ENCODE data around the gene SHFL. TPM values are rescaled to one million over a fixed set of nuclear protein-coding genes. Genes with fewer than 3 reads are reported as not detected.

Gene SHFL
- polyA plus RNA-seq, 1 donor from 2014 or later, result 1.2 TPM

- no peak overlapping the region for H3K4me3 ChIP-seq (ENCODE audit: low read length)
- no peaks in the 10 kb centered on the region for H3F3A ChIP-seq (ENCODE audit: insufficient read depth, low read length, poor library complexity, severe bottlenecking)
- H3K79me2 ChIP-seq (replicated peaks; ENCODE audit: insufficient read depth, low read length), result no peaks in the 10 kb centered on the region
- H3K9ac ChIP-seq (ENCODE audit: low read length), result no peak overlapping the region
- no peak overlapping the region for H3K27ac ChIP-seq (ENCODE audit: low read length)
- no peaks in the 10 kb centered on the region for H4K20me1 ChIP-seq (ENCODE audit: insufficient read depth)
- TF ChIP-seq POLR2AphosphoS5 (IDR thresholded peaks at IDR 0.05) (no peak), SMC3 (conservative IDR thresholded peaks at IDR 0.05; ENCODE audit: poor library complexity) (no peak)
- no peak overlapping the region for H3K4me2 ChIP-seq (ENCODE audit: low read length)
- H3K27me3 ChIP-seq (ENCODE audit: insufficient read depth, low read depth, low read length), result no peaks in the 10 kb centered on the region
- H3K9me2 ChIP-seq (ENCODE audit: insufficient read depth, low read length), result no peaks in the 10 kb centered on the region
- no peak overlapping the region for H2AFZ ChIP-seq (ENCODE audit: low read depth, low read length)
- H3K36me3 ChIP-seq (ENCODE audit: insufficient read depth, low read length), result peaks cover 4% of the 10 kb centered on the region
- H3K9me3 ChIP-seq (ENCODE audit: low read length), result no peaks in the 10 kb centered on the region
Observed at GRCh38 chr19:10139952-10140351, 53.8 kb downstream of the SHFL start.

GRCh38 chr19:10141479-10141878 is 55.4 kb downstream of the SHFL start:
- Histone ChIP-seq H3K27me3 (ENCODE audit: insufficient read depth, low read depth, low read length) (no peaks in the 10 kb centered on the region), H3K9me3 (ENCODE audit: low read length) (no peaks in the 10 kb centered on the region), H3K27ac (ENCODE audit: low read length) (no peak overlapping the region), H3F3A (ENCODE audit: insufficient read depth, low read length, poor library complexity, severe bottlenecking) (no peaks in the 10 kb centered on the region), H4K20me1 (ENCODE audit: insufficient read depth) (no peaks in the 10 kb centered on the region), H2AFZ (ENCODE audit: low read depth, low read length) (no peak overlapping the region), H3K9ac (ENCODE audit: low read length) (no peak overlapping the region), H3K9me2 (ENCODE audit: insufficient read depth, low read length) (no peaks in the 10 kb centered on the region), H3K4me2 (ENCODE audit: low read length) (no peak overlapping the region), H3K36me3 (ENCODE audit: insufficient read depth, low read length) (peaks cover 4% of the 10 kb centered on the region), H3K4me3 (ENCODE audit: low read length) (no peak overlapping the region), H3K79me2 (replicated peaks; ENCODE audit: insufficient read depth, low read length) (no peaks in the 10 kb centered on the region)
- no peak for TF ChIP-seq RAD21 (conservative IDR thresholded peaks at IDR 0.05)
- no peak for TF ChIP-seq SMC3 (conservative IDR thresholded peaks at IDR 0.05; ENCODE audit: poor library complexity)
- no peak for TF ChIP-seq CTCF (IDR thresholded peaks at IDR 0.05; ENCODE audit: poor library complexity, severe bottlenecking)
- TF ChIP-seq MXI1 (conservative IDR thresholded peaks at IDR 0.05; ENCODE audit: poor library complexity, severe bottlenecking), result no peak
- no peak for TF ChIP-seq EZH2 (IDR thresholded peaks at IDR 0.05; ENCODE audit: borderline replicate concordance, insufficient read depth, low read length, poor library complexity, severe bottlenecking)
- no peak for TF ChIP-seq REST (IDR thresholded peaks at IDR 0.05; ENCODE audit: borderline replicate concordance)
- no peak for TF ChIP-seq EP300 (conservative IDR thresholded peaks at IDR 0.05; ENCODE audit: poor library complexity, severe bottlenecking)
- no peak for TF ChIP-seq POLR2AphosphoS5 (IDR thresholded peaks at IDR 0.05)

GRCh38 chr19:10141973-10142372 is 55.9 kb downstream of the SHFL start:
- H3K27me3 ChIP-seq (ENCODE audit: insufficient read depth, low read depth, low read length), result no peaks in the 10 kb centered on the region
- H3K4me2 ChIP-seq (ENCODE audit: low read length), result no peak overlapping the region
- no peaks in the 10 kb centered on the region for H3K9me2 ChIP-seq (ENCODE audit: insufficient read depth, low read length)
- H3K79me2 ChIP-seq (replicated peaks; ENCODE audit: insufficient read depth, low read length), result no peaks in the 10 kb centered on the region
- H3K27ac ChIP-seq (ENCODE audit: low read length), result no peak overlapping the region
- no peaks in the 10 kb centered on the region for H3F3A ChIP-seq (ENCODE audit: insufficient read depth, low read length, poor library complexity, severe bottlenecking)
- H3K36me3 ChIP-seq (ENCODE audit: insufficient read depth, low read length), result peaks cover 4% of the 10 kb centered on the region
- H3K9ac ChIP-seq (ENCODE audit: low read length), result no peak overlapping the region
- TF ChIP-seq MXI1 (conservative IDR thresholded peaks at IDR 0.05; ENCODE audit: poor library complexity, severe bottlenecking) (no peak), EP300 (conservative IDR thresholded peaks at IDR 0.05; ENCODE audit: poor library complexity, severe bottlenecking) (no peak), REST (IDR thresholded peaks at IDR 0.05; ENCODE audit: borderline replicate concordance) (no peak), EZH2 (IDR thresholded peaks at IDR 0.05; ENCODE audit: borderline replicate concordance, insufficient read depth, low read length, poor library complexity, severe bottlenecking) (no peak)
- no peak overlapping the region for H3K4me3 ChIP-seq (ENCODE audit: low read length)
- no peaks in the 10 kb centered on the region for H3K9me3 ChIP-seq (ENCODE audit: low read length)
- no peaks in the 10 kb centered on the region for H4K20me1 ChIP-seq (ENCODE audit: insufficient read depth)
- H2AFZ ChIP-seq (ENCODE audit: low read depth, low read length), result no peak overlapping the region

All from neural cell (in vitro differentiated cells).